Measurements from ENCODE around the gene ADPRS. TPM values are rescaled to one million over a fixed set of nuclear protein-coding genes. Genes with fewer than 3 reads are reported as not detected.

The ADPRS gene
- total RNA-seq, 2 experiments from 2014 or later: 22.6 to 24.6 TPM

- ATAC-seq (ENCODE audit: poor library complexity): no peak
- H3K4me1 Mint-ChIP-seq (ENCODE audit: low read depth): no peaks in the 10 kb centered on the region
- Histone ChIP-seq H3K27me3 (ENCODE audit: control insufficient read depth in 1 of 2, insufficient read depth in 2 of 2, low read length in 2 of 2) (no peaks in the 10 kb centered on the region), H3K36me3 (ENCODE audit: insufficient read depth, low read length) (no peaks in the 10 kb centered on the region), H3K4me1 (ENCODE audit: insufficient read depth, low read length) (no peaks in the 10 kb centered on the region), H3K4me3 (ENCODE audit: low read length) (no peak overlapping the region), H3K27ac (ENCODE audit: low read depth in 1 of 2, low read length in 2 of 2) (no peak overlapping the region), H3K9me3 (ENCODE audit: control insufficient read depth in 1 of 2, insufficient read depth in 1 of 2, low read length in 2 of 2) (no peaks in the 10 kb centered on the region)
- H3K27me3 Mint-ChIP-seq: no peaks in the 10 kb centered on the region
- no peak for DNase-seq
- H3K4me3 Mint-ChIP-seq: no peak overlapping the region
- intact Hi-C loops (cut with DNase I, micrococcal nuclease): no loop called here
- ChIA-PET POLR2A (no interaction called here), CTCF (no interaction called here)
- no peak for TF ChIP-seq CTCF (IDR thresholded peaks at IDR 0.05)
- H3K27ac Mint-ChIP-seq: no peak overlapping the region
- no peaks in the 10 kb centered on the region for H3K36me3 Mint-ChIP-seq (ENCODE audit: low read depth)
- H3K9me3 Mint-ChIP-seq: no peaks in the 10 kb centered on the region
Measured at GRCh38 chr1:36067871-36068270, 20.8 kb upstream of the ADPRS start.

- CTCF ChIA-PET: no interaction called here
Measured at GRCh38 chr1:36068866-36069265, 19.8 kb upstream of the ADPRS start.

GRCh38 chr1:36070349-36070748 lies 18.3 kb upstream of the ADPRS start:
- H3K9me3 Mint-ChIP-seq: no peaks in the 10 kb centered on the region
- Histone ChIP-seq H3K27me3 (ENCODE audit: control insufficient read depth in 1 of 2, insufficient read depth in 2 of 2, low read length in 2 of 2) (no peaks in the 10 kb centered on the region), H3K36me3 (ENCODE audit: insufficient read depth, low read length) (no peaks in the 10 kb centered on the region), H3K4me1 (ENCODE audit: insufficient read depth, low read length) (no peaks in the 10 kb centered on the region), H3K27ac (ENCODE audit: low read depth in 1 of 2, low read length in 2 of 2) (no peak overlapping the region), H3K9me3 (ENCODE audit: control insufficient read depth in 1 of 2, insufficient read depth in 1 of 2, low read length in 2 of 2) (no peaks in the 10 kb centered on the region), H3K4me3 (ENCODE audit: low read length) (no peak overlapping the region)
- H3K4me3 Mint-ChIP-seq: no peak overlapping the region
- H3K27me3 Mint-ChIP-seq: no peaks in the 10 kb centered on the region
- ChIA-PET CTCF (no interaction called here), POLR2A (no interaction called here)
- intact Hi-C loops (cut with DNase I, micrococcal nuclease): loop anchor here in 1 of 2 experiments (2.0 kb wide), 1 partner anchor 26 kb away; no protein-coding TSS in a partner anchor
- H3K36me3 Mint-ChIP-seq (ENCODE audit: low read depth): no peaks in the 10 kb centered on the region
- no peaks in the 10 kb centered on the region for H3K4me1 Mint-ChIP-seq (ENCODE audit: low read depth)
- no peak for DNase-seq
- no peak overlapping the region for H3K27ac Mint-ChIP-seq
- TF ChIP-seq CTCF (IDR thresholded peaks at IDR 0.05): no peak
- ATAC-seq (ENCODE audit: poor library complexity): no peak

More at GRCh38 chr1:36068866-36069265, 19.8 kb upstream of the ADPRS start:
- Histone ChIP-seq H3K27me3 (ENCODE audit: control insufficient read depth in 1 of 2, insufficient read depth in 2 of 2, low read length in 2 of 2) (no peaks in the 10 kb centered on the region), H3K27ac (ENCODE audit: low read depth in 1 of 2, low read length in 2 of 2) (no peak overlapping the region), H3K36me3 (ENCODE audit: insufficient read depth, low read length) (no peaks in the 10 kb centered on the region), H3K9me3 (ENCODE audit: control insufficient read depth in 1 of 2, insufficient read depth in 1 of 2, low read length in 2 of 2) (no peaks in the 10 kb centered on the region), H3K4me1 (ENCODE audit: insufficient read depth, low read length) (no peaks in the 10 kb centered on the region), H3K4me3 (ENCODE audit: low read length) (no peak overlapping the region)
- intact Hi-C loops (cut with DNase I, micrococcal nuclease): no loop called here
- DNase-seq (no peak), ATAC-seq (ENCODE audit: poor library complexity) (no peak)
- POLR2A ChIA-PET: no interaction called here
- Mint-ChIP-seq H3K27ac (no peak overlapping the region), H3K4me3 (no peak overlapping the region), H3K9me3 (no peaks in the 10 kb centered on the region), H3K4me1 (ENCODE audit: low read depth) (no peaks in the 10 kb centered on the region), H3K27me3 (no peaks in the 10 kb centered on the region), H3K36me3 (ENCODE audit: low read depth) (no peaks in the 10 kb centered on the region)
- no peak for TF ChIP-seq CTCF (IDR thresholded peaks at IDR 0.05)
